Vagina (tissue), 2 donors: ENCODE measurements around the gene BATF. TPM values are rescaled to one million over a fixed set of nuclear protein-coding genes. Genes with fewer than 3 reads are reported as not detected.

Source experiments
- DNase-seq, 2 donors: peaks; one replicate each; pipeline ENCODE4 v3.0.0-alpha.2; 2017; ENCODE audit errors: extremely low spot score in 2 of 2
- H3K27ac ChIP-seq: fragments of 200-600 bp; sonication (generic); one replicate; pipeline ENCODE4 v1.5.1; 2019
- H3K27me3 ChIP-seq: fragments of 200-600 bp; sonication (generic); one replicate; pipeline ENCODE4 v1.5.1; 2019
- H3K36me3 ChIP-seq, 2 donors: fragments of 200-600 bp; sonication (generic); one replicate each; pipeline ENCODE4 v1.5.1; 2017 to 2019
- H3K4me1 ChIP-seq: fragments of 200-600 bp; sonication (generic); one replicate; pipeline ENCODE4 v1.5.1; 2019
- H3K4me3 ChIP-seq, 2 donors: fragments of 200-600 bp; sonication (generic); 1 replicate in 1 of 2; 2 replicates in 1 of 2; pipeline ENCODE4 v1.5.1; 2016 to 2019
- H3K9me3 ChIP-seq: fragments of 200-600 bp; sonication (generic); one replicate; pipeline ENCODE4 v1.5.1; 2019
- CTCF ChIP-seq, 3 experiments: fragments of 450-650 bp in 2 of 3; fragments of 200-600 bp in 1 of 3; sonication (generic) in 1 of 3; IDR thresholded peaks; one replicate each; pipeline ENCODE4 v1.5.1; 2017 to 2019; ENCODE audit warnings: antibody characterized with exemption in 3 of 3, mild to moderate bottlenecking in 2 of 3, moderate library complexity in 2 of 3
- POLR2A ChIP-seq, 2 donors: fragments of 450-650 bp; IDR thresholded peaks; one replicate each; pipeline ENCODE4 v1.6.1; 2017; ENCODE audit warnings: antibody characterized with exemption in 2 of 2, mild to moderate bottlenecking in 2 of 2, moderate library complexity in 2 of 2
- POLR2AphosphoS5 ChIP-seq, 2 donors: sonication (generic); formaldehyde crosslinking; IDR thresholded peaks; one replicate each; pipeline ENCODE4 v1.9.0; 2017; ENCODE audit warnings: antibody characterized with exemption in 2 of 2, mild to moderate bottlenecking in 2 of 2, low read depth in 1 of 2; ENCODE audit not compliant: insufficient read depth in 1 of 2
- intact Hi-C: fragments of 100-400 bp; cut with DNase I; formaldehyde crosslinking; loops from one replicate; pipeline ENCODE4 v1.15.1; 2023
- total RNA-seq: library from RNA; depleted of rRNA; stranded (reverse); fragments of >200 nt; gene quantifications from one replicate; pipeline ENCODE4 v1.2.3, GENCODE V29; 2016

The BATF gene
- total RNA-seq, 1 donor from 2014 or later = 12.0 TPM

- Histone ChIP-seq H3K4me1 (no peaks in the 10 kb centered on the region), H3K27me3 (no peaks in the 10 kb centered on the region), H3K9me3 (no peaks in the 10 kb centered on the region), H3K36me3 (no peaks in the 10 kb centered on the region), H3K4me3 (no peak overlapping the region), H3K27ac (no peak overlapping the region)
- DNase-seq = no peak
- intact Hi-C loops = no loop called here
- TF ChIP-seq POLR2A (IDR thresholded peaks at IDR 0.05) = no peak
- TF ChIP-seq CTCF (IDR thresholded peaks at IDR 0.05) = no peak
- TF ChIP-seq POLR2AphosphoS5 (IDR thresholded peaks at IDR 0.05; ENCODE audit: insufficient read depth in 1 of 2, low read depth in 1 of 2) = no peak
Observed at GRCh38 chr14:75551021-75551420, 28.8 kb downstream of the BATF start.

GRCh38 chr14:75553157-75553556 is 30.9 kb downstream of the BATF start:
- no peaks in the 10 kb centered on the region for H3K4me1 ChIP-seq
- intact Hi-C loops = no loop called here
- DNase-seq = no peak

GRCh38 chr14:75553761-75554364 is 31.6 kb downstream of the BATF start:
- H3K4me3 ChIP-seq = no peak overlapping the region
- no peak for TF ChIP-seq POLR2AphosphoS5 (IDR thresholded peaks at IDR 0.05; ENCODE audit: insufficient read depth in 1 of 2, low read depth in 1 of 2)
- TF ChIP-seq POLR2A (IDR thresholded peaks at IDR 0.05) = no peak
- TF ChIP-seq CTCF (IDR thresholded peaks at IDR 0.05) = no peak
- DNase-seq = no peak
- H3K4me1 ChIP-seq = no peaks in the 10 kb centered on the region
- H3K27ac ChIP-seq = no peak overlapping the region
- H3K36me3 ChIP-seq = no peaks in the 10 kb centered on the region
- intact Hi-C loops = no loop called here
- no peaks in the 10 kb centered on the region for H3K27me3 ChIP-seq
- no peaks in the 10 kb centered on the region for H3K9me3 ChIP-seq

More at GRCh38 chr14:75553157-75553556, 30.9 kb downstream of the BATF start:
- H3K9me3 ChIP-seq = no peaks in the 10 kb centered on the region
- no peaks in the 10 kb centered on the region for H3K36me3 ChIP-seq
- H3K27me3 ChIP-seq = no peaks in the 10 kb centered on the region
- TF ChIP-seq CTCF (IDR thresholded peaks at IDR 0.05) (no peak), POLR2AphosphoS5 (IDR thresholded peaks at IDR 0.05; ENCODE audit: insufficient read depth in 1 of 2, low read depth in 1 of 2) (no peak)
- H3K27ac ChIP-seq = no peak overlapping the region
- no peak overlapping the region for H3K4me3 ChIP-seq

GRCh38 chr14:75554482-75554881 is 32.2 kb downstream of the BATF start:
- no peak for DNase-seq
- H3K36me3 ChIP-seq = no peaks in the 10 kb centered on the region
- no peaks in the 10 kb centered on the region for H3K9me3 ChIP-seq
- H3K27me3 ChIP-seq = no peaks in the 10 kb centered on the region
- no peaks in the 10 kb centered on the region for H3K4me1 ChIP-seq
- intact Hi-C loops = no loop called here
- no peak overlapping the region for H3K27ac ChIP-seq
- TF ChIP-seq POLR2A (IDR thresholded peaks at IDR 0.05) = no peak
- TF ChIP-seq CTCF (IDR thresholded peaks at IDR 0.05) = no peak
- TF ChIP-seq POLR2AphosphoS5 (IDR thresholded peaks at IDR 0.05; ENCODE audit: insufficient read depth in 1 of 2, low read depth in 1 of 2) = no peak
- H3K4me3 ChIP-seq = no peak overlapping the region

- Histone ChIP-seq H3K27me3 (no peaks in the 10 kb centered on the region), H3K36me3 (no peaks in the 10 kb centered on the region), H3K4me1 (peaks cover 5% of the 10 kb centered on the region), H3K27ac (no peak overlapping the region), H3K9me3 (no peaks in the 10 kb centered on the region), H3K4me3 (no peak overlapping the region)
- no peak for TF ChIP-seq POLR2AphosphoS5 (IDR thresholded peaks at IDR 0.05; ENCODE audit: insufficient read depth in 1 of 2, low read depth in 1 of 2)
- no peak for TF ChIP-seq CTCF (IDR thresholded peaks at IDR 0.05)
- no peak for TF ChIP-seq POLR2A (IDR thresholded peaks at IDR 0.05)
- DNase-seq = no peak
- intact Hi-C loops = no loop called here
Observed at GRCh38 chr14:75558440-75558839, 36.2 kb downstream of the BATF start.
